ENCODE data around the gene SELENOI.

Gene SELENOI

DNA sequence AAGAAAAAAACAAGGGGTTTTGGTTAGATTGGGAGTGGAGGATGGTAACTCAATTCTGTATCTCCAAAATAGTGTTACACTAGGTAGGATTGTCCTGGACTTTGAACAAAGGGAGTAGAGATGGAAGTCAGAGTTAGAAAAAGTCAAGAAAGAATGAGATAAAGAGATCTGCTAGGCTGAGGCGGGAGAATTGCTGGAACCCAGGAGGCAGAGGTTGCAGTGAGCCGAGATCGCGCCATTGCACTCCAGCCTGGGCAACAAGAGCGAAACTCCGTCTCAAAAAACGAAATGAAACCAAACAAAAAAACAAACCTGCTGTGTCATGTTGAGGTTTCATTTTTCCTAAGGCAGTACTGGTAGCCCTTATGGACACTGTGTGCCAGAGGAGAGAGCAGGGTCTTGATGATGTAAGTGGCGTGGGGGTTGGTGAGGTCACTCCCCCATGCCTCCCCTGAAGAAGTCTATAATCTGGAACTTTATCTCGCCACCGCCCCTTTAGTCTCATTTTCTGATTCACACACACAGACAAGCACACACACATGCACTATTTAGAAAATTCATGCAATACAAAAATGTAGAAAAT is 66.2 kb downstream of the SELENOI start:
- no peak for DNase-seq

DNA sequence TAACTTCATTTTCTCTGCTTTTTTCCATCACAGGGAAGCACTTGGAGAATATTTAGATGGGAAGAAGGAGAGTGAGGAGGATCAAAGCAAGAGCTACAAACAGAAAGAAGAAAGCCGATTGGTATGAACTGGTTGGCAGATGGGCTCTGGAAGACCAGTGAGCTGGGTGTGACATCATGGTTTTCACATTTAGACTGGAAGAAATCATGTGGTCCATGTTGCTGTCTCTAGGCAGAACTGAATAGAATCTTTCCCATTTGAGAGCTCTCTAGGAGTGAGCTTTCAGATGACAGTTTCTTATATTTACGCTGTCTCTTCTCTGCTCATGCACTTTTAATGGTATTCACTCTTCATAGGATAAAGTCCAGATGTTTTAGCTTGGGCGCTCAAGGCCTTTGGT is 68.4 kb downstream of the SELENOI start:
- DNase-seq: no peak

GRCh38 chr2:26421961-26422360 is 76.0 kb downstream of the SELENOI start:
- no peak for DNase-seq

DNA sequence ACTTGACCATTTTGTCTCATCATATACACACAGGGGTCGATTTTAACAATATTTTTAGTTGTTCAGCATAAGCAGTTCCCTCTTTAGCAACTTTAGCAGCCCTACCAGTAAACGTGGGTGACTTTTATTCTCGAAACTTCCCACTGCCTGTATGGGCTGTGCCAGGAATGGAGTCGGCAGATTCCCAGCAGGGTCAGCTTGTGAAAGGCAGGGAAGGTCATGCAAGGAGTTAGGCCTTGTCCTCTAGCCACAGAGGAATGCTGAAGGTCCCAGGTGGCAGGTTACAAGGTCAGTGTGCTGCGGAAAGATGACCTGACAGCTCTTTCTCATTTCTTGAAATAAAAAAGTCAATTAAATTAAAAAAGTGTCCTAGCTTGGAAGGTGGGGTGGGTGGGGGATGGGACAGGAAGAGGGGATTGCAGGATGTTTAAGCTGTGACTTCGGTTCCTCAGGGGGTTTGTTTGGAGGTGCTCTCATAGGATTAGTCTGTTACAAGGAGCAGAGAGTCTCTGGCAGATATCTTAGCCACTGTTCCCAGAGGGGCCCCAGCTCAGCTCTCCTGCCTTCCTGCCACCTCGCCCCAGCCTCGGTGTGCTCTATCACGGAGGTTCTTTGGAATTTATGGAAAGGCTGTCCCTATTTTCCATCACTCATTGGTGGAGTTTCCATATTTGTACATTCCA is 77.1 kb downstream of the SELENOI start:
- DNase-seq: no peak

- no peak for DNase-seq
These were observed 77.8 kb downstream of the SELENOI start for GRCh38 chr2:26423750-26424149.

DNA sequence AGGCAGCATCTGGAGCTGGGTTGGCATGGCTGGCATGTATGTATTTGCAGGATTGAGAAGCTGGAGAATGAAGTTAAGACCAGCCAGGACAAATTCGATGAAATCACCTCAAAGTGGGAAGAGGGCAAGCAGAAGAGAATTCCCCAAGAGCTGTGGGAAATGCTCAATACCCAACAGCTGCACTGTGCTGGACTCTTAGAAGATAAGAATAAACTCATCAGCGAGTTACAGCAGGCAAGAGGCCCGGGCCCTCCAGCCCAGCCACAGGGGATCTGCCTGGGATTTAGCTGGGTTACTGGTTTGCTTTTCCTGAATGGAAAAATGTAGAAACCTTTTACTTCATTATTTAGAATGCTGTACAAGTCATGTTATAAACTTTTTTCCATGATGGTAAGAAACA is 78.3 kb downstream of the SELENOI start:
- DNase-seq: no peak

GRCh38 chr2:26428846-26429245 is 82.9 kb downstream of the SELENOI start:
- no peak for DNase-seq

- DNase-seq: no peak
These were observed 84.0 kb downstream of the SELENOI start for GRCh38 chr2:26429779-26430578.

- no peak for DNase-seq
These were observed 84.9 kb downstream of the SELENOI start for GRCh38 chr2:26430826-26431225.

DNA sequence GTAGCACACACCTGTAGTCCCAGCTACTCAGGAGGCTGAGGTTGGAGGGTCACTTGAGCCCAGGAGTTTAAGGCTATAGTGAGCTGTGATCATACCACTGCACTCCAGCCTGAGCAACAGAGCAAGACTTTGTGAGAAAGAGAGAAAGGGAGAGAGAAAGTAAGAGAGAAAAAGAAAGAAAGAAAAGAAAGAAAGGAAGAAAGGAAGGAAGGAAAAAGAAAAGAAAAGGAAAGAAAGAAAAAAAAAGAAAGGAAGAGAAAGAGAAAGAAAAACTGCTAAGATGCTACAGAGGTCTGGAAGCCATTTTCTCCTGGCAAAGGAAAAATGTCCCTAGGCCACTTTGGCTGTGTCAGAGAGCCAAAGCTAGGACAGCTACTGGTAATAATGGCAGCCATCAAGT is 86.4 kb downstream of the SELENOI start:
- DNase-seq: no peak

GRCh38 chr2:26432859-26433258 is 86.9 kb downstream of the SELENOI start:
- DNase-seq: no peak

- no peak for DNase-seq
These were observed 89.2 kb downstream of the SELENOI start for GRCh38 chr2:26435106-26435505.

GRCh38 chr2:26438526-26438925 is 92.6 kb downstream of the SELENOI start:
- DNase-seq: no peak

DNA sequence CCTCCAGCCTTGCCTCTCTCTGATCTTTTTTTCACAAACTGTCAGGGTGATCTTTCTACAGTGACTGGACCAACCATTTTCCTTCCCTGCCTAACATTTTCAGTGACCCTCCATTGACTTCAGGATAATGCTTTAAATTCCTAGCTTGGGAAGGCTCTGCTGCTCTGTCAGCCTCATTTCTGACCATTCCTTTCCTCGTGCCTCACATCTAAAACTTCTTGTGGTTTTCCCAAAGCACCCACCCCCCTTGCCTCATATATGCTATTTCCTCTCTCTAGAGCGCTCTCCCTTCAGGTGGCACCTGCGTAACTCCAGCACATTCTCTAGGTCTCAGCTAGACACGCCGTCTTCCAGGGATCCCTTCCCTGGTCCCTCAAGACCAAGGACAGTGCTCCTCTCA is 93.0 kb downstream of the SELENOI start:
- no peak for DNase-seq

- no peak for DNase-seq
These were observed 96.4 kb downstream of the SELENOI start for GRCh38 chr2:26442301-26442700.

- no peak for DNase-seq
These were observed 96.8 kb downstream of the SELENOI start for GRCh38 chr2:26442707-26443106.

- no peak for DNase-seq
These were observed 98.3 kb downstream of the SELENOI start for GRCh38 chr2:26444236-26444635.
